D341Med (cell line): ENCODE results near the gene SLC34A1.

ENCODE experiments used
- DNase-seq: peaks from one replicate; pipeline ENCODE4 v3.0.0; 2012; ENCODE audit warnings: low spot score

SLC34A1 gene

DNA sequence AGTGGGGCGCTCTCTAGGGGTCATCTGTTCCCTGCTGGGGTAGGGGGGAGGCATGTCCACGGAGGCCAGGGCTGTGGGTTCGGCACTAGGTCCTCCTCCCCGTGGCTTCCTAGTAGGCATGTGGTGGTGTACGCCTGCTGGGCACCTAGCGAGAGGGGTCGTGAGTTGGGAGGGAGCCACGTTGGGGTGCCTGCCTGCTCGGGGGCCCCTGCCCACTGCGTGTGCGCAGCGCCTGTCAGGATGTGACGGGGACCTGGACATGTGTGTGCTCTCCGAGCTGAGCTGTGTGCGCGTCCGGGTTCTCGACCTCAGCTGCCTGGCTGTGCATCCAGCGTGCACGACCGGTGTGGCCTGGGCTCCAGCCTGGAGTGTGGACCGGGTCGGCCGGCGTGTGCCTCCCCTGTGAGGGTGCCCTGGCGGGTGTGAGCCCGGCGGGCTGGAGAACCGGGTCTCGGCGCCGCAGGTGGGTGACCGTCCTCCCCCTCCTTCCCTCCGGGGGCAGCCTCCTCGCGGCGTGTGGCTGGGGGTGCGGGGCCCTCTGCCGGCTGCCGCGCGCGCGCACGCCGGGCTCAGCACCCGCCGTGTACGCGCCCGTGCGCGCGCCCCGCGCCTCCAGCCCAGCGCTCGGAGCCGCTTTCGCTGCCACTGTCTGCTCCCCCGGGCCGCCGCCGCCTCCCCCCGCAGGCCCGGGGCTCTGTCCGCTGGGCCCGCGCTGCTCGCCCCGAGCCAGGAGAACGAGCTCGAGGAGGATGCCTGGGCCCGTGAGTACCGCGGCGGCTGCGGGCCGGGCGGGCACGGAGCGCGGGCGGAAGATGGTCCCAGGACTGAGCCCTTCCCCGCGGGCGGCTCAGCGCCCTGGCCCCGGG is 62.2 kb downstream of the SLC34A1 start, which contains the start of gene PRR7:
PRR7 (plus strand) TSS at position 615 of the 866 bp plus-strand sequence. CDS start 8,254 bp downstream, outside the sequence.
- peak; percentile 95 for DNase-seq

DNA sequence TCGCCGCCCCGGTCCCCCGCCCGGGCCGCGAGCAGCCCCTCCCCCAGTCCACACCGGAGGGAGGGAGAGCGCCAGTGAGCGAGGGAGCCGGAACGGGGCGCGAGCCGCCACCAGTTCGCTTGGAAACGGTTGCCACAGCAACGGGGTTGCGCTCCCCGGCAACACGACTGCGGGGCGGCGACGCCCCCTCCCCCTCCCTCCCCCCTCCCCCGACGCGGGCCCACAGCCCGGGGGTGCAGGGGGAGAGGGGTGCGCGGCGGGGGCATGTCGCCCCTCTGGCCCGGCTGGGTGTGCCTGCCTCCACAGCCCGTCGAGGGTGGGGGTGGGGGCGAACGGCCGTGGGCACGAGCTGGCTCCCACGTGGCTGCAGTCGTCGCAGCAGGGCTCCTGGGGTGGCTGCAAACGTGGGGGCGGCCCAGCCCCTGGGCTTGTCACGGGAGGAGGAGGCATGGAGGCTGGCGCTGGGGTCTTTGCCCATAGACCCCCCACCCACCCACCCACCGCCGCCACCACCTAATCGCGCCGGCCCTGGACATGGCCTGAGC is 62.9 kb downstream of the SLC34A1 start:
- DNase-seq = peak; percentile 86

DNA sequence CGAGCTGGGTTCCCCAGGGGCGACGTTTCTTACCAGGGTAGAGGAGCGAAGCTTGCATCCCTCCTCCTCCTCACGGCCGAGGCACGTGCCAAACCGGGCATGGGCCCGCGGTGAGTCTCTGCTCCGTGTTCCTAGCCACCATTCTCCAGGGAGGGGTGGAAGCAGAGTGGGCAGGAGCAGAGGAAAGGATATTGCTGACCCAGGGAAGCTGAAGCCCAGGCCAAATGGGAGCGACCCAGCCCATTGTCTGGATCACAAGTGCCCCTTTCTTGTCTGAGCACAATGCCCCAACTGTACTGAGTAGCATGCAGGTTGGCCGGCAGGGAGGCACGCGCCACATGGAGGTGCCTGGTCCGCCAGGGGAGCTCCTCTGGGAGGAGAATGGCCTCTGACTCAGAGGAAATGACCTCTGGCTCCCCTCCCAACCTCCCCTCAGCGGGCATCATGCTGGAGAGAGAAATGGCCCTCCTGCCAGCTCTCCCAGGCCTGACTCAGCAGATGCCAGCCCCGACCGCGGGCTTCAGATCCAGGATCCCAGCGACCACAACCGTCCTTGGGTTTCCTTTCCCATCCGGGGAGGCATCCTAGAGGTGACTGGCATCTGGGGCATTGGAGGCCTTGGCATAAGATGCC is 63.5 kb downstream of the SLC34A1 start:
- DNase-seq = no peak
